HFFc6 (cell line): ENCODE results near the gene MAGEB6B. TPM values are rescaled to one million over a fixed set of nuclear protein-coding genes. Genes with fewer than 3 reads are reported as not detected.

Experiments used
- DNase-seq: peaks from one replicate; pipeline ENCODE4 v3.0.0-alpha.2; 2018
- H3K27ac Mint-ChIP-seq: 2 replicates; pipeline ENCODE4 v1.8.0; 2020; ENCODE audit warnings: mild to moderate bottlenecking, mixed read lengths
- H3K27me3 Mint-ChIP-seq: 2 replicates; pipeline ENCODE4 v1.8.0; 2021; ENCODE audit warnings: mild to moderate bottlenecking, moderate library complexity, mixed read lengths; ENCODE audit not compliant: insufficient read depth
- H3K36me3 Mint-ChIP-seq: 2 replicates; pipeline ENCODE4 v1.8.0; 2021; ENCODE audit warnings: low read depth, mixed read lengths
- H3K4me1 Mint-ChIP-seq: 2 replicates; pipeline ENCODE4 v1.8.0; 2020; ENCODE audit warnings: low read depth, mixed read lengths
- H3K4me3 Mint-ChIP-seq: 2 replicates; pipeline ENCODE4 v1.8.0; 2020; ENCODE audit warnings: mild to moderate bottlenecking, moderate library complexity, mixed read lengths
- H3K9me3 Mint-ChIP-seq: 2 replicates; pipeline ENCODE4 v1.8.0; 2020; ENCODE audit warnings: mild to moderate bottlenecking, mixed read lengths
- CTCF ChIP-seq: fragments of 200-600 bp; sonication (generic); IDR thresholded peaks from 2 replicates; pipeline ENCODE4 v1.5.0; 2021; ENCODE audit warnings: antibody characterized with exemption, mild to moderate bottlenecking
- total RNA-seq, 6 experiments: library from RNA; stranded (reverse); fragmentation: NEBNext Ultra II Directional; extraction: Animal tissue kit (Norgen Biotek cat#: 25700); gene quantifications; 2 replicates in 1 of 6; 3 replicates in 5 of 6; pipeline ENCODE4 v1.2.3, GENCODE V29; 2021

The MAGEB6B gene
- total RNA-seq, 6 experiments from 2014 or later, result not detected

DNA sequence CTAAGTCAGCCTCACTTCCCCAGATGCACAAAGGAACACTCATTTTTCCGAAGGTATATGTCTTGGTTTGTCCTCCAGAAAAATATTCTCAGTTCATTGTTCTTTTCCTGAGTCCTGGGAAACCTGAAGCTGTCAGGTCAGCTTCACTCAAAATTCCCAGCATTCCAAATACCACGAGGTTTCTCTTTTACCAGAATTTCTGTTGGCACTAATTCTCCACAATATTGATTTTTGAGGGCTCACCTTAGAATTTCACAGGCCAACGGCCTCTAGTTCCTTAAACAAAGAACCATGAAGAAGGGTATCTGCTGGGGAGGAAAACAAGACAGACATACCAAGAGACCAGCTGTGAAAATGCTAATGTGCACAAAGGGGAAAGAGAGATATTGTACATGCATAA is 47.6 kb downstream of the MAGEB6B start:
- H3K4me1 Mint-ChIP-seq, result no peaks in the 10 kb centered on the region
- no peak for DNase-seq
- no peaks in the 10 kb centered on the region for H3K36me3 Mint-ChIP-seq
- no peaks in the 10 kb centered on the region for H3K27me3 Mint-ChIP-seq
- no peak overlapping the region for H3K4me3 Mint-ChIP-seq
- H3K27ac Mint-ChIP-seq, result no peak overlapping the region
- TF ChIP-seq CTCF, result no peak
- H3K9me3 Mint-ChIP-seq, result peaks cover under 1% of the 10 kb centered on the region; the same call in 1 of the 2 replicates

Other genes with a start within 250 kb of the MAGEB6B start
- not detected for gene MAGEB18, start 22.3 kb upstream of the MAGEB6B start, total RNA-seq
- gene MAGEB6, start 31.8 kb downstream of the MAGEB6B start, total RNA-seq, result not detected
- gene MAGEB5, start 55.6 kb downstream of the MAGEB6B start, total RNA-seq, result not detected